NCI-H187 treated with DMSO at 0.1 percent for 48 hours (cell line): ENCODE results near the gene PCED1B.

Experiments used
- DNase-seq: peaks from one replicate; lab custom pipeline; 2025; lab: John Stamatoyannopoulos, UW

The PCED1B gene

GRCh38 chr12:47231456-47231855 is 152.0 kb downstream of the PCED1B start:
- no peak for DNase-seq

GRCh38 chr12:47234576-47235141 is 155.2 kb downstream of the PCED1B start:
- DNase-seq: no peak

GRCh38 chr12:47235258-47236040 is 156.0 kb downstream of the PCED1B start:
- DNase-seq: no peak

GRCh38 chr12:47236109-47236714 is 156.8 kb downstream of the PCED1B start:
- no peak for DNase-seq

GRCh38 chr12:47237751-47238211 is 158.4 kb downstream of the PCED1B start:
- DNase-seq: no peak

GRCh38 chr12:47238669-47239114 is 159.3 kb downstream of the PCED1B start:
- DNase-seq: no peak

- DNase-seq: no peak
Measured at GRCh38 chr12:47242426-47242825, 163.0 kb downstream of the PCED1B start.

- no peak for DNase-seq
Measured at GRCh38 chr12:47244835-47245234, 165.4 kb downstream of the PCED1B start.

- DNase-seq: no peak
Measured at GRCh38 chr12:47245623-47246022, 166.2 kb downstream of the PCED1B start.

GRCh38 chr12:47247418-47247817 is 168.0 kb downstream of the PCED1B start:
- no peak for DNase-seq

GRCh38 chr12:47249082-47249481 is 169.7 kb downstream of the PCED1B start:
- no peak for DNase-seq

GRCh38 chr12:47249719-47250357 is 170.4 kb downstream of the PCED1B start:
- no peak for DNase-seq

GRCh38 chr12:47251919-47252318 is 172.5 kb downstream of the PCED1B start:
- DNase-seq: no peak

- no peak for DNase-seq
Measured at GRCh38 chr12:47264951-47265350, 185.5 kb downstream of the PCED1B start.

GRCh38 chr12:47265391-47265790 is 186.0 kb downstream of the PCED1B start:
- no peak for DNase-seq

GRCh38 chr12:47267571-47267970 is 188.2 kb downstream of the PCED1B start:
- DNase-seq: no peak

- DNase-seq: no peak
Measured at GRCh38 chr12:47268501-47269454, 189.4 kb downstream of the PCED1B start.

- no peak for DNase-seq
Measured at GRCh38 chr12:47269916-47270315, 190.5 kb downstream of the PCED1B start.

GRCh38 chr12:47270782-47271664 is 191.6 kb downstream of the PCED1B start:
- DNase-seq: no peak

GRCh38 chr12:47271800-47272239 is 192.4 kb downstream of the PCED1B start:
- no peak for DNase-seq
